ENCODE results near the gene ATG16L2. TPM values are rescaled to one million over a fixed set of nuclear protein-coding genes. Genes with fewer than 3 reads are reported as not detected.
"Not testable (repeated sequence)": the region's sequence is repeated elsewhere in the genome, so short reads cannot be mapped to it uniquely, and the experiment has no call there.

The ATG16L2 gene
- polyA plus RNA-seq, 12 donors = 11.5 to 51.0 (median 15.1) TPM; not detected in 1

DNA sequence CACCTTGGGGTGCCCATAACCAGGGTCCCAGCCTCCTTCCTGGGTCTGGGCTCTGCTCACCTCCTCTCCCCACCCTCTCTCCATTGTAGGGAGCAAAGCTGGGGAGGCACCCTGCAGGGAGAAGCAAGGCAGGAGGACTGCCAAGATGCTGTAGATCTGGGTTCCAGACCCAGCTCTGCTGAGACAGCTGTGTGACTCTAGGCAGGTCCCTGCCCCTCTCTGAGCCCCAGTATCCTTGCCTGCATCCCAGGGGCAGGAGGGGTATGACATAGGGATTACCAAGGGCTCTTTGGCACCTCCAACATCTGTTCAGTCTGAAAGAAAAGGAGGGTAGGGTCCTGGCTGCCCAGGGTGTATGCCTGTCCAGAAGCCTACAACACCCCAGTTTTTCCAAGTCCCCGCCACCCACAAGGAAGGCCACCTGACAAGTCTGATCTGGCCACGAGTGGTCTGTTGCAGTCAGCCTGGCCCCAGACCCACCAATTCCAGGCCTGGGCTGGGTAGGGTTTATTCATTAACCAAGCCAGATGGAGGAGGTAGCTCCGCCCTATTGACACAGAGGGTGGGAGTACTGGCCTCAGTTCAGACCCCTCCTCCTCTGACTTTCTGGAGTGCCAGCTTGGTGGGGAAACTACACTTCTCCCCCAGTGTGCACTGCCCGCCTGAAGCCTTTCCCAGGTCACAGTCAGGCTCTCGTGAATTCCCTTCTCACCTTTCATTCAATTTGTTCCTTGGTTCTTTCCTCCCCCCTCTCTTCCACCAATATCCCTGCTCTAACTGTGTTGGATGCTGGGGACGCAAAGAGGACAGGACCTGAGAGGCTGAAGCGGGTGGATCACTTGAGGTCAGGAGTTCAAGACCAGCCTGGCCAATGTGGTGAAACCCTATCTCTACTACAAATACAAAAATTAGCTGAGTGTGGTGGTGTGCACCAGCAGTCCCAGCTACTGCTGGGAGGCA, 35.4 kb upstream of the ATG16L2 start:
- no peak for DNase-seq

DNA sequence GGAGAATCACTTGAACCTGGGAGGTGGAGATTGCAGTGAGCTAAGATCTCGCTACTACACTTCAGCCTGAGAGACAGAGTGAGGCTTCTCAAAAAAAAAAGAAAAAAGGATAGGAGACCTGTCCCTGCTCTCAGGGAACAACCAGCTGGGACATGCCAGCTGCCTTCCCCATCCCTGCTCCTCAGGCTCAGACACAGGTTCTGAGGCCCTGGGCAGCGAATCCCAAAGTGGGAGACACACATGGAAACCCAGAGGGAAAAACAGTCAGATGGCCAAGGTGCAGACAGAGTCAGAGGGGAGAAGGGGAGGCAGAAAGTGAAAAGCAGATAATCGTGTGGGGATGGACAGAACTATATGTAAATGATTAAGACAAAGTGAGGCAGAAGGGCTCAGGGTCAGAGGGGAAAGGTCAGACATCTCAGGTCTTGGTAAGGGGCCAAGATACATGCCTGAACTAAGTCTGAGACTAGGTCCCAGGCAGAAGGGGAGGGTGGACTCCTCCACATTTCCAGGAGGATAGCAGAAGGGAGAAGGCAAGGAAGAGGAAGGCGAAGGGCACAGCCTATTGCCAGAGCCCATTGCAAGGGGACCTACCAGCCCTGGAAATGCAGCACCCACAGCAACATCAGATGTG, 34.6 kb upstream of the ATG16L2 start:
- no peak for DNase-seq

DNA sequence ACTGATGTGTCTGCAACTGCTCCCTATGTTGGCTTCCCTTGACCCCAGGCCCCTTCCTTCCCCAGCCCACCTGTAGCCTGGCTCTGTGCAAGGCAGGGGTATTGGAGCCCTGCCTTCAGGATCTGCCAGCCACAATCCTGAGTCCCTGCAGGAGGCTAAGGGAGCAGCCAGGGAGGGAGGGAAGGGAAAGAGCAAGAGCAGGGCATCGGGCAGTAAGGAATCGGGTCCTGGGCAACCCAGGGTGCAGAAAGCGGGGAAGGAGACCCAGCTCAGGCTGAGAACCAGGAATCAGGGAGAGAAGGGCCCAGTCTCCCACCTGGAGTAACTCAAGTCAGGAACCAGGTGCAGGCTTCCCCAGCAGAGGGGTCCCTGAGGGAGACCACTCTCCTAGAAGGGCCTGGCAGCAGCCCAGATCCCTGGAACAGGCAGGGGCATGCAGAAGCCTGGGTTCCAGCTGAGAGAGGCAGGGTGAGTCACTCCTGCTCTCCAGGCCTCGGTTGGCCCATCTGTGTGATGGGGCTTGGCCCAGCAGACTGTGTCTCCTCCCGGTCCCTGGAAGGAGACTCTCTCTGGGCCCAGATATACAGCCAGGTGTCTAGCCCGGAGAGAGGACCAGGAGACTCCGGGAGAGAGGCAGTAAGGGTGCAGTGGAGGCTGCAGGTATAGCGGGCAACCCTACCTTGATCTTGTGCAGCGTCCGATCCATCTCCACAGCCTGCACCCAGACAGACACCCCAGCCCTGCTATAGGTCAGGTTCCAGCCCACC, 33.7 kb upstream of the ATG16L2 start:
- no peak for DNase-seq

DNA sequence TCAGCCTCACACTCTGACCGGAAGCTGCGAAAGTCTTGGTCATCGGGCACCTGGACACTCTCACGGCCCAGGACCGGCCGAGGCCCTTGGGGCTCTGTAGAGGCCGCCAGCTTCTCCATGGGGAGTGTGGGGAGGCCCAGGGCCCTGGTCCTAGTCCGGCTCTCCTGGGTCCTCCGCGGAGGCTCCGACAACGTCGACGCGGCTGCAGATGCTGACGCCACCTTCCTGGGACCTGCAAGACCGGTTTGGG, 33.2 kb upstream of the ATG16L2 start:
- no peak for DNase-seq

DNA sequence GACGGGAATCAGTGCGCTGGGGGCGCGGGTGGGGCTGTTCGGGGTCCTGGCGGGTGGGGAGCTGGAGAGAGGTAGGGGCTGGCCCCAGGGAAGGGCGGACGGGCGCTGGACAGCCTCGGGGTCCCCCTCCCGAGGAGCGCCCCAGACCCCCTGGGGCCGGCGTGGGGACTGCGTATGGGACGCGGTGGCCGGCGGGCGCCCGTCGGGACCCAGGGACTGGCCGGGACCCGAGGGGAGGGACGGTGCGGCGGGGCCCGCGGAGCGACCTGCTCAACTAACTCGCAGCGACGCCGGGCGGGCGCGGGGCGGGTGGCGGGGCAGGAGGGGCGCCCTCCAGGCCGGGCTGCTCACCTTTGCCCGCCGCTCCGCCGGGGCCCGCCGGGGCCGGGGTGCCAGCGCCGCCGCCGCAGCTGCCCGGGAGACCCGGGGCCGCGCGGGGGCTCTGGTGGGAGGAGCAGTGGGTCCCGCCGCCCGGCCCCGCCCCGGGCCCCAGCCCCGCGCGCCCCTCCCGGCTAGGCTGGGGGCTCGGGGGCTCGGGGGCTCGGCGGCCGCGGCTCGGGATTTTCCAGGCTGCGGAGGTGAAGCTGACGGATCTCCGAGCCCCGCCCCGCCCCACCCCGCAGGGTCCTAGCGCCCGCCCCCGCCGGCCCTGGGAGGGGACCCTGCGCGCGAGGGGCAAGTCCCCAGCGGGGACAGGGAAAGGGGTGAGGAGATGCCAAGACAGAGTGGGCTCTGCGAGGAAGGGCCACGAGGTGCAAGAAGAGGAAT, 32.7 kb upstream of the ATG16L2 start:
- DNase-seq = no peak

DNA sequence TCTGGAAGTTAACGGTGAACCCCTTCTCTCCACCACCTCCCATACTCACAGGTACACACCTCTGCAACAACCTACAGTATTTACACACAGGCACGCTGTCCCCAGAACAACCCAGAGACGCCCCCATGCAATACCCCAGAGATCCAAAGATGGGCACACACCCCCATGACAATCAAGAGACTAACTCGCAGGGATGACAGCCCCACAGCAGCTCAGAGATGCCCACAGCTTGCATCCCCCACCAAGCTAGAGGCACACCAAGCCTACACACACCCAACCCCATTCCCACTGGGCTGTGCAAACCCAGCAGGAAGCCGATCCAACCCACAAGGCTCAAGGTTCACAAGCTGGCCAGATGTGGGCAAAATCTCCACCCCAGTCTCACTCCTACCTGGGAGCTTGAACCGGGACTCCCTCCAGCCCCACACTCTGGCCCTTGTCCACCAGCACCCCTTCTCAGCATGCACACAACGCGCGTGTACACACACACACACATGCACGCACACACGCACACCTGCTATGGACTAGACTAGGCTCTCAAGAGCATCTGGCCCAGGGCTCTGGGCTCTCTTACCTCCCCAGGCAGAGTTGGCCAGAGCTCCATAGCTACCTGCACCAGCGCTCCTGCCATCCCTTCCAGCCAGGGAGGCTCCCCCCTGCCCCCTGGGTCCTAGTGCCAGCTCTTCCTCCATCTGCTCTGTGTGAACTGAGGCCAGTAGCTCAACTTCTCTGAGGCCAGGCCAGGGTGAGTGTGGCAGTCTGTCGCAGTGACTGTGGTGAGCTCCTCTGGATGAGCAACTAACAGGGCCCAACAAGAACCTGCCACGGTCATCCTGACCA, 31.9 kb upstream of the ATG16L2 start:
- DNase-seq = no peak

DNA sequence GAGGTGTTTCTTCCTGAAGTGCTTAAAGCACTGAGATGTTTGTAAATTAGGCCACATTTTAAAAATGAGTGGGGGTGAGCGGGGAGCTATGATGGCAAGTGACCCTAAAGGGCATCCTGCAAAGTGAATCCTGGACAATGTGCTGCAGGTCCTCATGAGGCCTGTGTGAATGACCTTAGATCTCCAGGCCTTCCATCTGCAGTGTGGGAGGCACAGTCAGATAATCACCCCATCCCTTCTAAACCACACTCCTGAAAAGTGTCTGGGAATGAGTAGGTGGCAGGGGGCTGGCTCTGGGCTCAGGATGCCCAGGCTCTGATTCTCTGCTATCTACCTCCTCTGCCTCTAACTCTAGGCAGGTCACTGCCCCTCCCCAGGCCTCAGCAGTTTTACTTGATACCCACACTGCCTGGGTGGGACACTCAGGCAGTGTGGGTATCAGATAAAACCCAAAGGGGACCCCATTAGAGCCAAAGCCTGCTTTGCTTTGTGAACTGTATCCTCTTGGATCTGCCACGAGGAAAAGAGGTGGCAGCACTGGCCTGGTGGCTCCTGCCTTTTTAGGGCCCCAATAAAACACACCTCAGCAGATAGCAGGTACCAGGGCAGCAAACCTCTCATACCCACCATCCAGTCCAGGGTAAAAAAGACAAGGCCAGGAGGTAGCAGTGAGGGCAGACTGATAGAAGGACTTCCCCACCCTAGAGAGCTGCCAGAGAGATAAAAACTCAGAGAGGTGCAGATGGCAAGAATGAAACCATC, 30.9 kb upstream of the ATG16L2 start:
- no peak for DNase-seq

DNA sequence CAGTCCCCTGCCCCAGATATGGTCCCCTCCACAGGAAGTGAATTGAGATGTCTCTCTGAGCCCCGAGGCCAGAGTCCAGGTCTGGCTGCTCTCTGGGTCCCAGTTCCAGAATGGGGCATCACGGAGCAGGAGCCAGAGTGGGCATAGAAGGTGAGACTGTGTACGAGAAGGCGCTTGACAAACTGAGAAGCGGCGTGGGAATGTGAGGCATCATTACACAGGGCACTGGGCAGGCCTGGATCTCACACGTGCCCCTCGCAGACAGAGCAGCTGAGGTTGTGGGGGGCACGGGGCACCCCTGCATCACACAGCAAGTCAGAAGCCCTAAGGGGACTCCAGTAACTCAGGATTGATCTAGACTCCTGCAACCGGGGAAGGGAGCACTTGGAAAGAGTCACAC, 29.5 kb upstream of the ATG16L2 start:
- DNase-seq = no peak

DNA sequence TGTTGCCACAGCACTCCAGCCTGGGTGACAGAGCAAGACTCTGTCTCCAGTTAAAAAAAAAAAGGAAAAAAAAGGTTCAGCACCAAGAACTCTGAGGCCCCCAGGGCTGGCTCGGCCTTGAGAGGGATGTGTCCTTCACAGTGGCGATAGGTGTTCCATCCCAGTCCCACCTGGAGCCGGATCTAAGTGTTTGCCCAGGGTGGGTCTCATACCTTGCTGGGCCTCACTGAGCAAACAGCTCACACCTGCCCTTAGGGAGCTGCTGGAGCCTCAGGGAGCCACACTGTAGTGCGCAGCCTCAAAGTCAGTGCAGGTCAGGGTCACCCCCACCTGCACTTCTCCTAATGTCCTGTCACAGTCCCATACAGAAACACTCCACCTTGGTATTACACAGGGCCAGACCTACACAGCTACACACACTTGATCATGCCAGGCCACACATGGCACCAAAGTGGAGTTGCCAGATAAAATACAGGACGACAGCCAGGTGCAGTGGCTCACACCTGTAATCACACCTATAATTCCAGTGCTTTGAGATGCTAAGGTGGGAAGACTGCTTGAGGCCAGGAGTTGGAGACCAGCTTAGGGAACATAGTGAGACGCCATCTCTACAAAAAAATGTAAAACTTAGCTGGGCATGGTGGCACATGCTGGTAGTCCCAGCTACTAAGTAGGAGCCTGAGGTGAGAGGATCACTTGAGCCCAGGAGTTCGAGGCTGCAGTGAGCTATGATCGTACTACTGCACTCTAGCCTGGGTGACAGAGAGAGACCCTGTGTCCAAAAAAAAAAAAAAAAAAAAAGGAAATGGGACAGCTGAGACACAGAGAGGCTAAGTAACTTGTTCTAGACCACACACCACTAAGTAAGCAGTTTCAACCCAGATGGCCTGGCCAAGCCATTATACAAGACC, 27.7 kb upstream of the ATG16L2 start:
- DNase-seq = no peak

DNA sequence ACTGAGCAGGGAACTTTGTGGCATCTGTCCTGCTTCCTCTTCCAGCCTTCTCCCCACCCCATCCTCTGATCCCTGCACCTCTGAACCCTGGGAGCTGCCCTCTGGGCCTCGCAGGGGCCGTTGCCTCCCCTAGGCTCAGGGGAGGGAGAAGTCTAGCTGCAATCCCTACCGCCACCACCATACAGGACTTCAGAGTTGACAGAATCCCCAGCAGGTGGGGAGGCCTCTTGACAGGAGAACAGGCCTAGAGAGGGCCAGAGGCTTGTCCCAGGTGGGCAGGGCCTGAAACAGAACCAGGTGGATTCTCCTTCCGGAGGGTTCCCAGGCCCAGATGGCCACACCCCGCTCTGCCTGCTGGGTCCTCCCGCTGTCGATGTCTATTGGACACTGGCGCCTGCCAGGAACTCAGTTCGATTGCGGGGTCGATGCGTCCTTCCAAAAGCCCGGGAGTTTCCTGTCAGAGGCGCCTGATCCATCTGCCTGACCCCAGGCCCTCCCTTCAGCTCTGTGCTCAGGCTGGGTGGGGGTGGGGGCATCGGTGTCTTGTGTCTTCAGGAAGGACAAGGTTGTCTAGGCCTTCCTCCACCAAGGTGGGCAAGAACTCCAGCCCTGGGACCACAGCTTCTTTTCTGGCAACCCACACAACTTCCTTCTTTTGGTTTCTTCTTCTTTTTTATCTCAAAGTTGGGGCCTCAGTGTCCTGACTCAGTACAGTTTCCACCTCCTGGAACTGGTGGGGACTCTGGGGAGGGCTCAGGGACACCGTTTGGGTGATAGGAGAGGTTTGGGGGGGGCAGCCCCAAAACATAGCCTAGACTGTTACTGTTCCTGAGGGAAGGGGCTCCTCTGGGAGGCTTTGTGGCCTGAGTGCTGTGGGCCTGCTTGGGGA, 26.8 kb upstream of the ATG16L2 start:
- DNase-seq = no peak

DNA sequence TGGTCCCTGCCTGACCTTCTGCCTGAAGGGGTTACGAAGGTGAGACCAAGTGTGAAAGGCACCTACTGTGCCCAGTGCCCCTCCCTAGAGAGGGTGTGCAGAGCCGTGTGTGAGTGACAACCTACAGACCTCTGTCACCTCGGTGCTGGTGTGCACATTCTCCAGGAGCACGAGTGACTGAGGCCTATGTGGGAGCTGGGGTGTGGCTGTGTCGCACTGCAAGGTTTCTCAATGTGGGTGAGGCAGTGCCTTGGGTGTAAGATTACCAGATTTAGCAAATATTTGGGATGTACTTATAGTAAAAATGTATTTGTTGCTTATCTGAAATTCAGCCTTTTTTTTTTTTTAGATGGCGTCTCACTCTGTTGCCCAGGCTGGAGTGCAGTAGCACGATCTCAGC, 26.0 kb upstream of the ATG16L2 start:
- no peak for DNase-seq

DNA sequence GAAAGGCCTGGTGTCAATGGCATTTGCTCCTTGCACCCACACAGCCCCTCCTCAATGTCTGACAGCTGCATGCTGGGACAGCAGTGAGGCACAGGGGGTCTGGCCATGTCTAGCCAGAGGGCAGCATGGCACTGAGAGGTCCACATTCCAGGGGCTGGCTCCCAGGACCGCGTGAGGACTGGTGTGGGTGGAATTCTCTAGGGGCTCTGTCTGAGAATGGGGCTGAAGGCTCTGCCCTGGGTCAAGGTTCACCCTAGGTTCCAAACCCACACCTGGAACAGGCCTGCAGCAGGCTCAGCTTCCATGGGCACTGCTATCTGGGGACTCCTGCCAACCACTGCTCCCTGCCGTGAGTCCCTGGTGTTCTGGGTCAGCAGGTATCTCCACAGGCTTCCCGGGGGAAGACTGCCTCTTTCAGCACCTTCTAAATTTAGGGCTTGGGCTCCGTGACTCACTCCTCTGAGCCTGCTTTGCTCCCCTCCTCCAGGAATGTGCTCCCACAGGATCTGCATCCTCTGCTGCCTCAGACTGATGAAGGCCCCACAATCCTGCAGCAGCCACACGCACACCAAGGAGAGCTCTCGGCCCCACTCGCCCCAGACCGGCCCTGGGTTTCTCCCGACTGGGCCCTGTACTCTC, 24.6 kb upstream of the ATG16L2 start:
- DNase-seq = no peak

DNA sequence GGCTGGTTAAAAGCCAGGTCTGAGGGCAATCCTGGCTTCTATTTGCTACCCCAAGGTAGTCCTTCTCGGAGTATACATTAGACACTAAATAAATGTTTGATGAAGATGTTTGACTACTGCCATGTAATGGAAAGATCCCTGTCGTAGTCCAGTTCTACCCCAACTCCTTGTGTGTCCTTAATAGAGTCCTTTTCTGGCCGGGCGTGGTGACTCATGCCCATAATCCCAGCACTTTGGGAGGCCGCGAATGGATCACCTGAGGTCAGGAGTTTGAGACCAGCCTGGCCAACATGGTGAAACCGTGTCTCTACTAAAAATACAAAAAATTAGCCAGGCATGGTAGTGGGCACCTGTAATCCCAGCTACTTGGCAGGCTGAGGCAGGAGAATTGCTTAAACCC, 23.0 kb upstream of the ATG16L2 start:
- DNase-seq = not testable (repeated sequence)

DNA sequence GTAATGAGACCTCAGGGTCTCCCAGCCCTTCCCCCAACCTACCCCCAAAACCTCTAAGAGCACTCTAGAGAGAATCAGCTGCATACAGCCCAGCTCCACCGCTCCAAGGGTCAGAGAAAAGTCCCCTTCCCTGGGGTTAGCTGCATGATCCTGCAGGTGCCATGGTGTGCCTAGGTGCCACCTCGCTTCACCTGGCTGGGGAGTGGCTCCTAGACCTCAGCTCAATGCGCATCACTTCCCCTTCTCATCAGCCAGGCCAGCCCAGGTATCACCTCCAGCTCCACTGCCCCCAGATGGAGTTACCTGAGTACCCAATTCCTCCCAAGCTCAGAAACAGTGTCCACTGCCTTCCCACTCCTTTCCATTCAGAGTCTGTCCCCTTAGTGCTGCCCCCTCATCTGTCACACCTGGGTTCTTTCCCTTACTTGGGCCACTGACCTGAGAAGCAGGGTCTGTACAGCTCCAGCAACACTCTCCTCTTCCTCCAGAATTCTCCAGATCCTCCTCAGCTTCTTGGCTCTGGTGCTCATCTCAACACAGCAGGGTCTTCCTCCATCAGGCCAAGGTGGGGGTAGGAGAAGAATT, 21.7 kb upstream of the ATG16L2 start:
- no peak for DNase-seq

DNA sequence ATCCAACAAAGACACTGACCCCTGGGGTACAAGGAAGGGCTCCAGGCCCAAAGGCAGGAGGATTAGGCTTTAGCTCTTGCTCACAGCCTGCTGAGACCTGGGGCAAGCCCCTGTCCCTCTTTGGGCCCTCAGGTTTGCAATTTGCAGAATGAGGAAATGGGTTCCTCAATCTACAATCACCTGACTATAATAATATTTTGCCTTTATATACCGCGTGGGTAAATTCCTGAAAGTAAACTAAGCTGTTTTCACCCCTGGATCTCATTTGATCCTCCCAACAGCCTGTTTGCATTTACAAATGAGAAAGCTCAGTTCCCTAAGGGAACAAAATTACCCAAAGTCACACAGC, 21.2 kb upstream of the ATG16L2 start:
- DNase-seq = no peak

DNA sequence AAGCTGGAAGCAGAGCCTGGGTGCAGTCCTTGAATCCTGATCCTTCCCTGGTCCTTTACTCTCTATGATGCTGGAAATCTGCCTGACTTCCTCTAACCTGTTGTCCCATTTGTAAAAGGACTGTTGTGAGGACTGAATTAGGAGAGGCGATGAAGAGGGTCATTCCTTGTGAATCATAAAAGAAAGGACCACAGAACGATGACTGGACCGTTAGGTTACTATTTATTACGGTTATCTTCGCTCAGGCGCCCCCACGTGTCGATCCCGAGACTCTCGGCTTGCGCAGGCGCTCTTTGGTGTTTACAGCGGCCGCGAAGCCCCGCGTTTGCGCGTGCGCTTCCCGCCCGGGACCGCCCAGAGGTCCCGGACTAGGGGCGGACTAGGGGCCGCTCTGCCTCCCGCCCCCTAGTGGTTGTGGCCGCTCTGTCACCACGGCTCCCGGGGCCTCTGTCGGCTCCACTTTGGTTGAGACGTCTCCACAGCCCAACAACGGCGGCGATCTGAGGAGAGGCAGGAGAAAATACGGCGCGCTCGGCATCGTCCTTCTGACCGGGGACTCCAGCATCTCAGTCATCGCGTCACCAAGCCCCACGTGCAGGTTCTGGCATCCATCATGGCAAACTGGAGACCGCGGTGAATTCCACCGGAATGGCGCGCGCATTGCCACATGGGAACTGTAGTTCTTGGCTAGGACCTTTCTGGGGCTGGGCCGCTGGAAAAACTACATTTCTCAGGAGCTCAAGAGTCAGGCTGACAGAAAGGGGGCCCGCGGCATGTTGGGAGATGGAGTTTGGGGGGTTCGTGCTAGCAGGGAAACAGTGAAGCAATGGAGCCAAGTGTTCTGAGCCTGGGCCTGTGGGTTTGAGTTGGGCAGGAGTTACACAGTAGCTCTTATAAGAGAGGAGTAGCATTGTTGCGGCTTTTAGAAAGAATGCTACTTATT, 20.5 kb upstream of the ATG16L2 start, which contains the start of gene STARD10:
Gene STARD10, minus strand, starts transcription at position 623 of the 943 bp plus-strand sequence. CDS start 12,866 bp downstream, outside the sequence.
- DNase-seq = peak; percentile 98

All from muscle of arm (tissue), 12 donors.